Erythroblast (primary cell): Measurements from ENCODE around the gene LCAT.
"Not testable (repeated sequence)": the region's sequence is repeated elsewhere in the genome, so short reads cannot be mapped to it uniquely, and the experiment has no call there.

Experiments used
- DNase-seq, 2 experiments: peaks; one replicate each; lab custom pipeline; 2025; lab: John Stamatoyannopoulos, UW
- GATA1 ChIP-seq: IDR thresholded peaks from 2 replicates; pipeline ENCODE4 v1.6.1; 2011; ENCODE audit warnings: low read depth, mild to moderate bottlenecking, control low read depth, low read length, moderate library complexity
- POLR2A ChIP-seq: IDR thresholded peaks from 2 replicates; pipeline ENCODE4 v1.6.1; 2011; ENCODE audit warnings: mild to moderate bottlenecking, low read length

LCAT gene

DNA sequence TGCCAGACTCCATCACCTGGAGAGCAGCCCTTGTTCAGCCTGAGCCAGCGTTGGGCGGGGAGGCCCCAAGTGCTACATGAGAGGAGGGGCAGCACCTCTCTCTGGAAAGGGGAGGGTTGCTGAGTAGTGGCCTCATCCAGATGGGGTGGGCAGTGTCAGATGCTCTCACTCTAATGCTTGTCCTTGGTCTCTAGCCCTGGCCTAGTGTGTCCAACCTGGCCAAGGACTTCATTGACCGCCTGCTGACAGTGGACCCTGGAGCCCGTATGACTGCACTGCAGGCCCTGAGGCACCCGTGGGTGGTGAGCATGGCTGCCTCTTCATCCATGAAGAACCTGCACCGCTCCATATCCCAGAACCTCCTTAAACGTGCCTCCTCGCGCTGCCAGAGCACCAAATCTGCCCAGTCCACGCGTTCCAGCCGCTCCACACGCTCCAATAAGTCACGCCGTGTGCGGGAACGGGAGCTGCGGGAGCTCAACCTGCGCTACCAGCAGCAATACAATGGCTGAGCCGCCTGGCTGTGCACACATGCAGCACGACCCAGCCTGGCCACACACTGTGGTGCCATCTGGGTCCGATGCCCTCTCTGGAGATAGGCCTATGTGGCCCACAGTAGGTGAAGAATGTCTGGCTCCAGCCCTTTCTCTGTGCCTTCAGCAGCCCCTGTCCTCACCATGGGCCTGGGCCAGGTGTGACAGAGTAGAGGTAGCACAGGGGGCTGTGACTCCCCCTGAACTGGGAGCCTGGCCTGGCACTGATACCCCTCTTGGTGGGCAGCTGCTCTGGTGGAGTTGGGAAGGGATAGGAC is 16.6 kb downstream of the LCAT start:
- TF ChIP-seq POLR2A (no peak), GATA1 (no peak)
- no peak for DNase-seq

DNA sequence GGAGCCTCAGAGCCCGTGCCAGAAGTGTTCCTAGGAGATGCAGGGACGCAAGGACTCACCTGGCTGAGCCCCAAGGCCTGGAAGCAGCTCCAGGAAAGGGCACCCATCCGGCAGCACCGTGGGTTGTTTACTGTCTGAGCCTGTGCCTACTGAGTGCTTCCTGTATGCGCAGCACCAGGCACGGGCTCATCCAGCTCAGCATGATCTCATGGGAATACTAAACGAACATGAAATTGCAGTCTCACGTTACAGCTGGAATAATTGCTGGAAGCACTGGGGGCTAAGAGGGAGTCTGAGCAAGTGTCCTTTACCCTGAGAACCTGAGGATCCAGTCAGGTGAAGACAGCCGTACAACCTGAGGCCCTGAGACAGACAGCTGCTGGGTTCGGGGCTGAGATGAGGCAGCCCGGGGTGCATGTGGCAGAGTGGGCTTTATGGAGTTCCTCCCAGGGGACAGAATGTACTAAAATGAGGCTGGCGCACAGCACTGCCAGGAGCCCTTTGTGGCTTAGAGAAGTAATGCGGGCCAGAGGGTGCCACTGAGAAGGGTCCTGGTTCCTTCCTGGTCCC is 17.7 kb downstream of the LCAT start:
- TF ChIP-seq POLR2A (no peak), GATA1 (no peak)
- DNase-seq, result no peak

DNA sequence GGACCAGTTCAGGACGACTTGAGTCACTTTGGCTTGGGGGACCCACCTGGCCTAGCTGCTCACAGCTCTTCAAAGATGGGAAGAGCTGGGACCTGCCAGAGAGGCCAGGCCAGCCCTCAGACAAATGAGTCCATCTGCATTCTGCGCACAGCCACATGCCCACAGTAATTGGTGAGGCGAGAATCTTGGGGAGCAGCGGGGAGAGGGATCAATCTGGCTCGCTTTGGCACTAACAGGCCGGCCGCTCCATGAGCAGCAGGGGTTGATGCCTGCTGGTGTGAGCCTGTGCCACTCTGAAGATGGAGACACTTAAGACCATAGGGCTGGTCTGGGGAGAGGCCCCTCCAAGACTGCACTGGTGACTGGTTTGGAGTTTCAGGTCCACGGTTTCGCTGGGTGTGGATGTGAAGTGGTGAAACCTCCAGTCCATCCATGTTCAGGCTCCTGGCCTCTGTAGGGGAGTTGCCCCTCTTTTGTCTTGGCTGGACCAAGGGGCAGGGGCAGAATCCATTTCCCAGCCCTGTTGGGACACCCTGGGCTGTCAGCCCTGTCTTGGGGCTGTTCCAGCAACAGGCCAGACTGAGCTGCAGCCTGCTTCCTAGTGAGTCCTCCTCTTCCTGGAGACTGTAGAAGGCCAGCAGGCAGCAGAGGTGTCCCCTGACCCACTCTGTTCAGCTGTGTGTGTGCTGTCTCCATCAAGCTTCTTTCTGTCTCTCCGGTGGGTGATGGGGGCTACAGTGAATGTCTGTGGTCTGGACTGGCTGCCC is 19.6 kb downstream of the LCAT start:
- DNase-seq, result no peak
- no peak for TF ChIP-seq POLR2A
- no peak for TF ChIP-seq GATA1

DNA sequence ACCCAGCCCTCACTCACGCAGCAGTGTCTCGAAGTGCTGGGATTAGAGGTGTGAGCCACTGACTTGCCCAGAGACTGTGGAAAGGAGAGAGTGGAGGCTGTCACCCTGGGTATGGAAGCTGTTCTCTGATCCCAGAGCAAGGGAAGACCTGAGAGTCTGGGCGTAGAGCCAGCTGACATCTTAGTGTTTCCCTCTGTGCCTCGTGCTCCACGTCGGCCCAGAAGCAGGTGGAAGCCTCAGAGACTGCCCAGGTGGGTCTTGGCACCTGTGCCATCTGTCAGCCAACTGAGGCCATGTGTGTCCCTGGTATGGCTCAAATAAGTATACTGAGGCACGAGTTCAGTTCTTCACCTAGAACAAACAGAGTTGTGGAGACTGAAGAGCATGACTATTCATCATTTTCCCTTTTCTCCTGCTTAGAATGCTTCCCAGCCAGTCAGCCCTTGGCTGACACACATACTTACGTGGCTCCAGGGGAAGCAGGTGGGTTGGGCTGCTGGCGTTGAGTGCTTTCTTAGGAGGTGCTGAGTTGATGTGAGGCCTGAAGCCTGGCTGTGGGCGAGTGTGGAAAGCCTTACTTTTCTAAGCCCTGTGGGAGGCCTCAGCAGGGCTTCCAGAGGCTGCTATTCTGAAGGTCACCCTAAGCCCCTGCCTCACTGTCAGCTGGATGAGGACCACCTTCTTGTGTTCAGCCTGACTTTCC is 20.4 kb downstream of the LCAT start:
- no peak for DNase-seq

DNA sequence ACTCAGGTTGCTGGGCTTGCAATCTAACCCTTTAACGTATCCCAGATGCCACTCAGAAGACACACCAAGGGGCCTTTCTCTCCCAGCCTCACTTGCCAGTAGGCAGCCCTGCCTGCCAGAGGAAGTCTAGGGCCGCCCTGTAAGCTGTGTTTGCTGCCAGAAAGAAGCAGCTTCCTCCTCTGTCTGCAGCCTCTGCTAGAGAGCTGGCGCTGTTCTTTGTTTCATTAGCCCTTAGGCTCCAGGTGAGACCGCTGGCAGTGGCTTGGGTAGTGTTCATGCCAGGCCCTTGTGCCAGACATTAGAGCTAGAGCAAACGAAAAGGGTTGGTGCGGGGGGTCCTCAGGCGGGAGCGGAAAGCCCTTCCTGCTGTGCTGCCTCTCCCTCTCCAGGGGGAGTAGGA is 21.2 kb downstream of the LCAT start:
- no peak for TF ChIP-seq GATA1
- DNase-seq, result no peak

More for the DNA sequence above, 20.4 kb downstream of the LCAT start:
- no peak for TF ChIP-seq GATA1
- TF ChIP-seq POLR2A, result no peak

DNA sequence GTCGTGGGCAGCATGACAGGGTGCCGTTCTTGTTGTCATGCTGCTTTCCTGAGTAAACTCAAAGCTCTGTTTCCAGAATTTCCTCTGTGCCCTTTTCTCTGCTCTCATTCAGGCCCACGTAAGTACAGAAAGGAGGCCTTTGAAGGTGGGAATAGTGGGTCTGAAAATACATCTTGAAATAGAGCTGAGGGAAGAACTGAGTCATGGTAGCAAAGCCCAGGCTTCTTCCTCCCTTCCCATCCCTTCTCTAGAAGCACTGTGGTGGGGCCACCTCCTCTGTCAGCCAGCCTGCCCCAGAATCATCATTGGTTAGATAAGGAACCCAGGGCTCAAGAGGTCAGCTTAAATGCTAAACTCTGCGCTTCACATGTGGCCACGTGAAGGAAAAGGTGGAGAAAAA is 21.7 kb downstream of the LCAT start:
- no peak for DNase-seq
- TF ChIP-seq GATA1 (no peak), POLR2A (no peak)

DNA sequence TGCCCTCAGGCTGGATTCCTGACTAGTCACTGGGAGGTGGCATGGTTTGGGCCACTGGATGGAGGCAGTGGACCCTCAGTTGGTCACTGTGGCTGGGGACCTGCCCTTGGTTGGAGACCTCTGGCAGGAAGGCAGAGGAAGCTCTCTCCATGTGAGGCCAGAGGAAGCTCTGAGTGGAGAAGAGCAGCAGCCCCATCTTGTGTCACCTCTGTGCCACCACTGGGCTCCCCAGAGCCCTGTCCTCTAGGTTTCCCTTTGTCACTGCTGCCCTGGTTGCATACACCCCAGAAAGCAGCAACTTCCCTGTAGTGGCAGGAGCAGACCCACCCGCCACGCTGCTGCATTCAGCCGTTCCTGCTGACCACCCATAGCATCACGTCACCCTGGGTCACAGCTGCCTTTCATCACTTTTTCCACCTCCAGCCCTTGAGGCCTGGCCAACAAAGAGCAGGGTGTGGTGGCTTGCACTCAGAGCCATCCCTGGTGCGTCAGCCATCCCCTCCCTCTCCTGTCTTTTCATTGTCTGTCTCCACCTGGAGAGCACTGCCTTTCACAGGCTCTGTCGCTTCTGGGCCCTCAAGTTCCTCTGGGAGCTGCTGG is 24.2 kb downstream of the LCAT start:
- DNase-seq, result peak; percentile 28 to 34
- TF ChIP-seq POLR2A (no peak), GATA1 (no peak)

DNA sequence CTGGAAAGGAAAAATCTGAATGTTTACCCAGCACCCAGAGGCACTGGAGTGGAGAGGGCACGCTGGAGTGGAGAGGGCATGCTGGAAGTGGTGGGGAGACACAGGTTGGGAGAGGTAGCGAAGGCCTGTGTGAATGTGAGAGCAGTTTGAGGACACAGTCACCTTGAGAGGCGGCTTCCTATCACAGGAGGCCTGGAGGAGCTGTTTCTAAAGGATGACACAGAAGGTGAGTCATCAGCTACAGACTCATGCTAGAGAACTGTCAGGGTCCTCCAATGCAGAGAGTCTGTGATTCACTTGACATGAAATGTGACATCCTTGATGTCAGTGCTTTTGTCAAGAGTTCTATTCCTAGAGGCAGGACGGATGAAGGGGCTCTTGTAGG is 26.1 kb downstream of the LCAT start:
- no peak for TF ChIP-seq POLR2A
- TF ChIP-seq GATA1, result no peak
- peak; percentile 35 to 77 for DNase-seq

DNA sequence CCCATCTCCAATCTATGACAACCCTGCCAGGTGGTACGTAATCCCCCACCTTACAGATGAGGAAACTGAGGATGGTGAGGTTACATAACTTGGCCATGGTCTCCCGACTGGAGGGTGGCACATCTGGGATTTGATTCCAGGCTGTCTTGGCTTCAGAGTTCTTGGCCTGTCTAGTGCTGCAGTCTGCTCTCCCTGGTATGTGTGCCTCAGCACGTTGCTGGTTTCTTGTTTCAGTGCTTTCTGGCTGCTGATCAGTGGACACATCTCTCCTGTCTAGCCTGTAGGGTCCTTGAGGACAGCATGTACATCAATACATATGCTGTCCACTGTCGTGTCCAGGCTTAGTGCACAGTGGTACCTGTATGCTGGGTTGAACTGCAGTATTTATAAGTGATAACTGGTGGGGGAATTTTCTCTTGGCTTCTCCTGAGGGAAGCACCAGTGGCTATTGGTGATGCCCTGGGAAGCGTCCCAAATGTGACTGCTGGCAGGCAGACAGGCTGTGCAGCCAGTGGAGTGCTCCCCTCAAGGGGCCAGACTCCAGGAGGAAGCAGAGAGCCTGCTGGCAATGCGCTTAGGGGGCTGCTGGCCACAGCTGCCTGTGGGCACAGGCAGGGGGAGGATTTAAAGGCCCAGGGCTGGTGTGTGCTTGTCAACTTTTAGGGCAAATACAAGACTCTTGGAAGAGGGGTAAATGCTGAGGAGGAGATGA is 26.6 kb downstream of the LCAT start:
- TF ChIP-seq GATA1 (no peak), POLR2A (no peak)
- no peak for DNase-seq

DNA sequence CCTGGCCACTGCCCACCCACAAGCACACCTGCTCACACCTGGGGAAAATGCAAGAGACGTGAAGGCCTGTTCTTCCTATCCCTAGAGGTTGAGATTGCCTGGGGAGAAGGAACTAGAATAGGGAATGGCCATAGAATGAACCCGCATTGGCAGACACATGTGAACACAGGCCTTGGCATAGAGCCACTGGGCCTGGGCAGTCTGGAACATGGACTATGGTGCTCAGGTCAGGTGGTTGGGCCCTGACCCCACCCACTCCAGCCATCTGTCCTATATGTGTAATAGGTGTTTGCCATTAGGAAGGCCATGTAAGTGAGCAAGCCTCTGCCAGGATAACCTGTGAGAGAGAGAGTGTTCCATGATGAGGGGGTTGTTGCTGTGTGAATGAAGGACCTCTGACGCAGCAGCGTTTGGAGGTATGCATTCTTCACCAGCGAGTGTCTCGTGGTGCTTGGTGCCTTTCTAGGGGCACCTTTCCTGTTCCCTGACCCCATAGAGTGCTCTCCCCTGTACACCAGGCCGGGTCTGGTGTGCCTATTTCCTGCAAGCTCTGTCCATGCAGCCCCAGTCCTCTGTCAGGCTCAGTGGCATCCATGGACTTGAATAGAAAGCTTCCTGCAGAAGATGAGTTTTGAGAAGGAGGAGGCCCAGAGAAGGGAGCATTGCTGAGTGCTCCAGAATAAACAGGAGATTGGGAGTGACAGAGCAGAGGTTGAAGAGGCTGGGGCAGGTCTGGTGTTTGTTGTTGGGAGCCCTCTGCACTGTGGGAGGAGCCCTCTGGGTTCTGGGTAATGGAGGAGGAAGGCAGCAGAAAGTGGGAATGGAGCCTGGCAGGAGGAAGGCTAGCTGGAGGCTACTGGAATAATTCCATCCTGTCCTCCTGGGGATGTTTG is 27.8 kb downstream of the LCAT start:
- no peak for DNase-seq
- no peak for TF ChIP-seq GATA1
- no peak for TF ChIP-seq POLR2A

DNA sequence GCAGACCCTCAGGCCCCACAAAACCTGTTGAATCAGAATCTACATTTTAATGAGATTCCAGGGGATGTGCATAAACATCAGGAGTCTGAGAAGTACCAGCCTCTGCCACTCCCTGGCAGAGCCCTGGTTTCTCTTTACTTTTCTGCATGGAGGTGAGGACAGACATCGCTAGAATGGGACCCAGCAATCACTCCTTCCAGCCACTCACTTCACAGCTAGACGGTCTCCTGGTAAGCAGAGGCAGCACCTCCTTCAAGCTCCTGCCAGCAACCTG is 28.5 kb downstream of the LCAT start:
- DNase-seq, result not testable (repeated sequence)

DNA sequence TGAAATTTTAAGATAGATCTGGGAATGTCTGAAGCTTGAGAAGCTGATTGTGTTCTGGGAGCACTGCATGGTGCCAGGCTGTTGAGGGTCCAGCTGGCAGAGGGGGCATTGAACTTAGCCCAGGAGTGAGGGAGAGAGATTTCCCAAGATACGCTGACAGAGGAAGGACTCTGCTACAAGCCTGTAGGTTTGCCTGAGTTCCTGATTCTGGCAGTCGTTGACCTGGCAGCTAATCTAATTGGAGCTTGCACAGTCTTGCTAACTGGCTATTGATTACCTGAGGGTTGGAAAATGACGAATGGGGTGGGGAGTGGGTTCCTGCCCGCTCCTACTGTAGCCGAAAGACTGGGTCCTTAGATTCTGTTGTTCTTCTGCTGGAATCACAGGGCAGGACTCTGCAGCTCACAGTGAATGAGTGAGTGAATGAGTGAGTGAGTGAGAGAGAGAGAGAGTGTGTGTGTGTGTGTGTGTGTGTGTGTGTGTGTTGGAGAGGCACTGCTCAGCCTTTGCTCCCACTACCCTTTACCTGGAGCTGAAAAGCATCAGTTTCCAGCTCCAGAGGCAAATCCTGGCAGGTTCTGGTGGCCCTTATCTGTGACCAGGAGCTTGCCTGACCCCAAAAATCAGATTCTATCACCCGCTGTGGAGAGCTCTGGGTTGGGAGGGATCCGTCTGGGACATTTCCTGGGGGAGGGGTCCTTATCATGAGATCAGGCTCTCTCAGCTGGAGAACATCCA is 29.0 kb downstream of the LCAT start:
- no peak for TF ChIP-seq GATA1
- no peak for TF ChIP-seq POLR2A
- DNase-seq, result no peak
